Measurements from ENCODE around the gene UBQLN2. TPM values are rescaled to one million over a fixed set of nuclear protein-coding genes. Genes with fewer than 3 reads are reported as not detected.

UBQLN2 gene
- total and polyA plus RNA-seq, 2 of the 8 experiments (the other 6 are each of a cell fraction or from before 2014, with no cell fraction given) = 21.0 to 35.3 TPM

- TF ChIP-seq KDM4A (IDR thresholded peaks at IDR 0.05; ENCODE audit: low read depth, low read length, severe bottlenecking) (no peak), ATF3 (IDR thresholded peaks at IDR 0.05; ENCODE audit: insufficient read depth, low read depth, low read length) (no peak), POLR2AphosphoS5 (IDR thresholded peaks at IDR 0.05; ENCODE audit: low read depth, low read length) (no peak), PHF8 (conservative IDR thresholded peaks at IDR 0.05; ENCODE audit: low read depth, low read length) (no peak), NANOG (IDR thresholded peaks at IDR 0.05; ENCODE audit: insufficient read depth, low read depth, low read length, poor library complexity, severe bottlenecking) (no peak), HDAC6 (IDR thresholded peaks at IDR 0.05; ENCODE audit: low read depth, low read length) (no peak), TBP (IDR thresholded peaks at IDR 0.05; ENCODE audit: low read depth, low read length) (no peak), EGR1 (IDR thresholded peaks at IDR 0.05; ENCODE audit: borderline replicate concordance, low read depth, low read length) (no peak), SIX5 (IDR thresholded peaks at IDR 0.05; ENCODE audit: low read depth, low read length) (no peak), EZH2 (IDR thresholded peaks at IDR 0.05; ENCODE audit: low read depth, low read length, severe bottlenecking) (no peak), SAP30 (IDR thresholded peaks at IDR 0.05; ENCODE audit: insufficient read depth, insufficient replicate concordance, low read length) (no peak), SIRT6 (IDR thresholded peaks at IDR 0.05; ENCODE audit: low read length) (no peak)
- no peak for FAIRE-seq
- Histone ChIP-seq H4K8ac (ENCODE audit: extremely low read depth, insufficient read depth, low read length) (no peak overlapping the region), H3K56ac (replicated peaks; ENCODE audit: insufficient read length, low read depth, low read length) (no peak overlapping the region), H3K79me1 (ENCODE audit: low read depth, low read length) (no peaks in the 10 kb centered on the region), H2BK120ac (replicated peaks; ENCODE audit: low read depth, low read length) (no peak overlapping the region), H2BK20ac (ENCODE audit: low read length) (no peak overlapping the region), H3K14ac (ENCODE audit: insufficient read length) (no peak overlapping the region), H3K27me3 (replicated peaks in 1 of 4; ENCODE audit: control insufficient read depth in 3 of 4, extremely low read depth in 1 of 4, insufficient read depth in 3 of 4, low read length in 3 of 4) (no peaks in the 10 kb centered on the region), H3K4me3 (ENCODE audit: extremely low read depth in 1 of 4, insufficient read depth in 2 of 4, low read depth in 3 of 4, low read length in 4 of 4) (no peak overlapping the region), H3K9ac (replicated peaks in 1 of 4; ENCODE audit: extremely low read depth in 1 of 4, low read depth in 3 of 4, low read length in 3 of 4) (no peak overlapping the region), H3K4me1 (replicated peaks in 1 of 4; ENCODE audit: control insufficient read depth in 3 of 4, insufficient read depth in 4 of 4, low read length in 3 of 4) (no peaks in the 10 kb centered on the region), H4K20me1 (replicated peaks in 1 of 2; ENCODE audit: control insufficient read depth in 1 of 2, insufficient read depth in 2 of 2, low read length in 2 of 2) (no peaks in the 10 kb centered on the region), H2BK5ac (ENCODE audit: low read depth, low read length) (no peak overlapping the region), H3K23me2 (ENCODE audit: low read depth, low read length) (no peaks in the 10 kb centered on the region), H3K27ac (ENCODE audit: low read depth, low read length) (no peak overlapping the region), H4K91ac (replicated peaks; ENCODE audit: insufficient read length, low read length) (no peak overlapping the region), H4K5ac (ENCODE audit: insufficient read length, low read depth, low read length) (no peak overlapping the region), H2AK5ac (ENCODE audit: low read depth, low read length) (no peak overlapping the region), H3K4ac (replicated peaks; ENCODE audit: insufficient read length, low read depth, low read length) (no peak overlapping the region), H2BK15ac (ENCODE audit: low read length) (no peak overlapping the region), H3K79me2 (ENCODE audit: control insufficient read depth in 1 of 2, insufficient read depth in 2 of 2, low read length in 2 of 2) (no peaks in the 10 kb centered on the region), H3K4me2 (ENCODE audit: insufficient read depth in 1 of 2, low read depth in 2 of 2, low read length in 2 of 2) (no peak overlapping the region), H2BK12ac (ENCODE audit: low read depth, low read length) (no peak overlapping the region), H3K23ac (ENCODE audit: insufficient read length) (no peak overlapping the region), H3K9me3 (ENCODE audit: insufficient read depth in 2 of 2, low read depth in 1 of 2, low read length in 1 of 2) (no peaks in the 10 kb centered on the region), H2AFZ (ENCODE audit: low read length) (no peak overlapping the region), H3K36me3 (ENCODE audit: control insufficient read depth in 2 of 4, insufficient read depth in 4 of 4, low read length in 3 of 4) (no peaks in the 10 kb centered on the region), H3K18ac (ENCODE audit: extremely low read depth, low read length) (no peak overlapping the region)
- ChIA-PET CTCF (ENCODE audit: partially characterized antibody) (no interaction called here), POLR2A (ENCODE audit: partially characterized antibody) (no interaction called here)
- 91% methylated on average over 2 of the region's 2 CpGs; no CpG with 5 or more reads in 1 of the 2 experiments for WGBS, 2 experiments (ENCODE audit: extremely low coverage in 1 of 2, insufficient coverage in 1 of 2, insufficient read length in 1 of 2, insufficient replicate concordance in 2 of 2, low coverage in 1 of 2, low lambda C conversion rate in 2 of 2, missing lambda C conversion rate in 1 of 2)
- DNase-seq (ENCODE audit: low read depth in 1 of 2, low spot score in 2 of 2) = no peak
These were observed 6.0 kb upstream of the UBQLN2 start for GRCh38 chrX:56557376-56557929.

Data from H1 (cell line).